ENCODE measurements around the gene OLFML2A. TPM values are rescaled to one million over a fixed set of nuclear protein-coding genes. Genes with fewer than 3 reads are reported as not detected.

Gene OLFML2A
- total and polyA plus RNA-seq, 2 of the 13 experiments (the other 11 are each of a cell fraction or from before 2014, with no cell fraction given): 0.01 to 0.02 TPM

DNA sequence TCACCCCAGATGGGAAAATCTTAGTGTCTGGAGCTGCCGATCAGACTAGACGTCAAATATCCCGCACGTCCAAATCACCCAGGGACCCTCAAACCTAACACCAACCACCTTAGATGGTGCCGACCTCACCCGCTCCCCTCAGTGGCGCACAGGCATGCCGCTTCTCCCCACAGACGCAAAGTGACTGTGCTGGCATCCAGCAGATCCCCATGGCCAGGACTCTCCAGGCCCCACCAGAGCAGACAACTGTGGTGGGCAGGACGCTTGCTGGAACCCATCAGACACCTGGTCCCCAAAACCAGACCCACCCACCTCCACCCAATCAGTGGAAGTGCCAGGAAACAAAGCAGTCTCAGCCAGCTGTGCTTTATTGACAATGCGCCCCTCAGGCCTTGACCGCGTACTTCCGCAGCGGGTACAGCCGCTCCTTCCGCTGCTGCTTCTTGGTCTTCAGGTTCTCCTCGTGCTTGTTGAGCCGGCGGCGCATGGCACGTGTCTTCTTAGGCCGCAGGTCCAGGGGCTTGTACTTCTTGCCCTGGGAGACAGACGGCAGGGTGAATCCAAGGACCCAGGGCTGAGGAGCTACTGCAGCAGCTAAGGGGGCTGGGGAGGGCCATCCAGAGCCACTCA, 80.7 kb downstream of the OLFML2A start (continued):
- TF ChIP-seq ZBTB40 (IDR thresholded peaks at IDR 0.05) (no peak), ZBTB40 (CRISPR knock-in tag; IDR thresholded peaks at IDR 0.05) (no peak), DNMT3B (CRISPR knock-in tag; conservative IDR thresholded peaks at IDR 0.05) (no peak), ZBTB7B (CRISPR knock-in tag; IDR thresholded peaks at IDR 0.05) (no peak), NR0B2 (CRISPR knock-in tag; IDR thresholded peaks at IDR 0.05) (no peak), NRL (CRISPR knock-in tag; IDR thresholded peaks at IDR 0.05; ENCODE audit: borderline replicate concordance) (0 out of 2 replicates have a peak, but pooled peaks have one; percentile 45), POLR2G (IDR thresholded peaks at IDR 0.05; ENCODE audit: low read depth, low read length) (peak; percentile 26; the same call in 1 of the 2 replicates), AGO2 (optimal IDR thresholded peaks at IDR 0.05; ENCODE audit: low read depth, low read length) (peak; percentile 84), RBM22 (optimal IDR thresholded peaks at IDR 0.05; ENCODE audit: low read length) (peak; percentile 42), GTF2F1 (IDR thresholded peaks at IDR 0.05; ENCODE audit: low read length) (no peak), HCFC1 (IDR thresholded peaks at IDR 0.05; ENCODE audit: low read depth, low read length) (no peak)

Measured in HepG2 (cell line).